Type B pancreatic cell (in vitro differentiated cells): ENCODE data around the gene SNTB2. TPM values are rescaled to one million over a fixed set of nuclear protein-coding genes. Genes with fewer than 3 reads are reported as not detected.
A peak's percentile ranks its signal among the peaks of the same experiment; 100 is the strongest.

Experiments used
- DNase-seq: peaks from one replicate; pipeline ENCODE4 v3.0.0; 2021; ENCODE audit warnings: mixed read lengths; ENCODE audit not compliant: unreplicated experiment; ENCODE audit errors: extremely low spot score
- H3K27ac Mint-ChIP-seq: 2 replicates; pipeline ENCODE4 v1.8.0; 2021; ENCODE audit warnings: mild to moderate bottlenecking, mixed read lengths
- H3K27me3 Mint-ChIP-seq: 2 replicates; pipeline ENCODE4 v1.8.0; 2021; ENCODE audit warnings: mixed read lengths
- H3K36me3 Mint-ChIP-seq: 2 replicates; pipeline ENCODE4 v1.8.0; 2021; ENCODE audit warnings: mixed read lengths
- H3K4me1 Mint-ChIP-seq: one replicate; pipeline ENCODE4 v1.8.0; 2021; ENCODE audit warnings: mixed read lengths; ENCODE audit not compliant: unreplicated experiment
- H3K4me3 Mint-ChIP-seq: 2 replicates; pipeline ENCODE4 v1.8.0; 2021; ENCODE audit warnings: mild to moderate bottlenecking, mixed read lengths
- H3K9me3 Mint-ChIP-seq: 2 replicates; pipeline ENCODE4 v1.8.0; 2021; ENCODE audit warnings: mixed read lengths
- CTCF ChIP-seq: fragments of 200-600 bp; sonication (generic); conservative IDR thresholded peaks from 2 replicates; pipeline ENCODE4 v1.5.0; 2021; ENCODE audit warnings: antibody characterized with exemption, mild to moderate bottlenecking
- total RNA-seq: library from RNA; stranded (reverse); gene quantifications from 2 replicates; pipeline ENCODE4 v1.2.1, GENCODE V29; 2021; ENCODE audit warnings: low replicate concordance

The SNTB2 gene
- total RNA-seq, 1 donor from 2014 or later = 22.2 TPM

GRCh38 chr16:69348222-69348621, 161.3 kb downstream of the SNTB2 start:
- DNase-seq = no peak
- Mint-ChIP-seq H3K4me1 (peaks cover 13% of the 10 kb centered on the region), H3K4me3 (no peak overlapping the region), H3K36me3 (peaks cover 8% of the 10 kb centered on the region), H3K27me3 (no peaks in the 10 kb centered on the region), H3K9me3 (no peaks in the 10 kb centered on the region), H3K27ac (no peak overlapping the region)
- TF ChIP-seq CTCF = no peak

- peaks cover 13% of the 10 kb centered on the region for H3K4me1 Mint-ChIP-seq
- no peaks in the 10 kb centered on the region for H3K27me3 Mint-ChIP-seq
- no peak for DNase-seq
- no peak for TF ChIP-seq CTCF
- no peaks in the 10 kb centered on the region for H3K9me3 Mint-ChIP-seq
- no peak overlapping the region for H3K27ac Mint-ChIP-seq
- peaks cover 9% of the 10 kb centered on the region for H3K36me3 Mint-ChIP-seq
- H3K4me3 Mint-ChIP-seq = no peak overlapping the region
These were observed 162.6 kb downstream of the SNTB2 start for GRCh38 chr16:69349536-69349935.

- Mint-ChIP-seq H3K27ac (peak overlapping the region; percentile 57), H3K9me3 (no peaks in the 10 kb centered on the region), H3K36me3 (peaks cover 13% of the 10 kb centered on the region), H3K27me3 (no peaks in the 10 kb centered on the region), H3K4me1 (peaks cover 13% of the 10 kb centered on the region), H3K4me3 (peak overlapping the region; percentile 74)
- no peak for DNase-seq
- no peak for TF ChIP-seq CTCF
These were observed 163.7 kb downstream of the SNTB2 start for GRCh38 chr16:69350536-69351133.

DNA sequence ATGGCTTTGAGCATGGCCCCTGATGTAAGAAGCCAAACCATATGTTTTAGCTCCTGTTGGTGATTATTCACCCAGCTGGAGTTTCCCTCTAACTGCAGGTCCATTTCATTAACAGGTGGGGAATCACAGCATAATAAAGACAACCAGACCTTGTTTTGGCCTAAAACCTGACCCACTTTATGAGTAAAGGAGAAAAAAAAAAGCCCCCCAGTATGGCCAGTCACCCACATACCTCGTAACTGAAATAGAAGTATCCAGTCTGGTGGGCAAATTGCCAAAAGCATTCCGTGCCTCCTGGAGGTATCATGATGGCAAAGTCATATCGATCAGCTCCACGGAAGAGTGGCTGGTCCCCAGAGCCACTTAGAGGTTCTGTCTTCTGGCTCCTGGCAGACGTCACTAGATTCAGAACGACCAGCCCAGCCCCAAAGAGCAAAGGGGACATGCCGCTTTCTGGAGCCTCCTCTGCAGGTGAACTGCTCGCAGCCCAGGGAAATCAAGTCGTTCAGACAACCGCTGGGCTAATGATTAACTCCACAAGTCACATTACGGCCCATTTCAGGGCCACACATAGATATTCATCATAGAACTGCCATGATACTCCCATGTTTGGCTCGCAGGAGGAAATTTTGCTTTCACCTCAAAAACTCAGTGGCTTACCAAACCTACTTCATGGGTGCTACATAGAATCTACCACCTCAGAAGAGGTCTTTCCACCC, 164.5 kb downstream of the SNTB2 start, which contains the start of gene TMED6:
TSS of gene TMED6 (minus strand) at position 478 of the 719 bp plus-strand sequence. CDS start at position 445, 33 bp downstream.
- H3K27ac Mint-ChIP-seq = peak within 1 kb of the TSS; percentile 57
- no peaks in the 10 kb centered on the region for H3K9me3 Mint-ChIP-seq
- H3K4me3 Mint-ChIP-seq = peak within 1 kb of the TSS; percentile 74
- no peak for DNase-seq
- peaks cover 13% of the 10 kb centered on the region for H3K4me1 Mint-ChIP-seq
- no peaks in the 10 kb centered on the region for H3K27me3 Mint-ChIP-seq
- no peak for TF ChIP-seq CTCF
- peaks cover 16% of the 10 kb centered on the region for H3K36me3 Mint-ChIP-seq

Other genes with a start within 250 kb of the SNTB2 start
- gene HAS3, start 81.5 kb upstream of the SNTB2 start, total RNA-seq = 1.5 and 3.7 TPM in 2 replicates
- 101 and 131 TPM in 2 replicates for gene CHTF8, start 54.6 kb upstream of the SNTB2 start, total RNA-seq
- 42.5 and 51.9 TPM in 2 replicates for gene UTP4, start 54.5 kb upstream of the SNTB2 start, total RNA-seq
- 23.2 and 31.2 TPM in 2 replicates for gene VPS4A, start 124.2 kb downstream of the SNTB2 start, total RNA-seq
- 14.6 and 19.0 TPM in 2 replicates for gene PDF, start 143.4 kb downstream of the SNTB2 start, total RNA-seq
- gene COG8, start 152.4 kb downstream of the SNTB2 start, total RNA-seq = 42.5 and 57.3 TPM in 2 replicates
- 30.2 and 33.2 TPM in 2 replicates for gene NIP7, start 152.6 kb downstream of the SNTB2 start, total RNA-seq
- 1.7 and 5.3 TPM in 2 replicates for gene TMED6, start 164.6 kb downstream of the SNTB2 start, total RNA-seq
- 26.1 and 38.1 TPM in 2 replicates for gene TERF2, start 198.8 kb downstream of the SNTB2 start, total RNA-seq
- gene CYB5B, start 237.5 kb downstream of the SNTB2 start, total RNA-seq = 91.9 and 104 TPM in 2 replicates